ENCODE data around the gene SPATA25. TPM values are rescaled to one million over a fixed set of nuclear protein-coding genes. Genes with fewer than 3 reads are reported as not detected.

The SPATA25 gene
- total and polyA plus RNA-seq, 4 donors, result 0.77 to 3.8 (median 1.6) TPM

- no peaks in the 10 kb centered on the region for H3K9me3 ChIP-seq (ENCODE audit: control insufficient read depth in 4 of 4, insufficient read depth in 3 of 4, low read length in 3 of 4)
- peaks cover 0 to 6% (median 0%) of the 10 kb centered on the region in 5 donors for H3K4me1 ChIP-seq (ENCODE audit: control insufficient read depth in 5 of 5, insufficient read depth in 5 of 5, low read length in 5 of 5)
- ATAC-seq (ENCODE audit: insufficient read depth, low FRiP score) (no peak), DNase-seq (no peak)
- H3K9ac ChIP-seq (ENCODE audit: insufficient read depth in 1 of 2, low read length in 2 of 2), result no peak overlapping the region
- peaks cover 12 to 25% (median 14%) of the 10 kb centered on the region in 4 donors for H3K36me3 ChIP-seq (ENCODE audit: control insufficient read depth in 4 of 4, insufficient read depth in 4 of 4, low read length in 4 of 4)
- no peak for TF ChIP-seq CTCF (IDR thresholded peaks at IDR 0.05; ENCODE audit: control extremely low read depth, extremely low read depth)
- 86 to 91% methylated on average over 9 of the region's 9 CpGs for WGBS, 2 donors
- no peak overlapping the region for H3K27ac ChIP-seq (ENCODE audit: low read depth in 1 of 2, low read length in 1 of 2)
- H3K27me3 ChIP-seq (ENCODE audit: control insufficient read depth in 3 of 3, insufficient read depth in 3 of 3, low read length in 2 of 3), result no peaks in the 10 kb centered on the region
- H3K4me3 ChIP-seq, result no peak overlapping the region
Observed at GRCh38 chr20:45883100-45883469, 4.3 kb downstream of the SPATA25 start.

GRCh38 chr20:45882469-45883099 is 4.8 kb downstream of the SPATA25 start:
- Histone ChIP-seq H3K4me1 (ENCODE audit: control insufficient read depth in 5 of 5, insufficient read depth in 5 of 5, low read length in 5 of 5) (peaks cover 0 to 6% (median 0%) of the 10 kb centered on the region in 5 donors), H3K9ac (ENCODE audit: insufficient read depth in 1 of 2, low read length in 2 of 2) (no peak overlapping the region), H3K9me3 (ENCODE audit: control insufficient read depth in 4 of 4, insufficient read depth in 3 of 4, low read length in 3 of 4) (no peaks in the 10 kb centered on the region), H3K4me3 (no peak overlapping the region), H3K27me3 (ENCODE audit: control insufficient read depth in 3 of 3, insufficient read depth in 3 of 3, low read length in 2 of 3) (no peaks in the 10 kb centered on the region), H3K36me3 (ENCODE audit: control insufficient read depth in 4 of 4, insufficient read depth in 4 of 4, low read length in 4 of 4) (peaks cover 16 to 30% (median 16%) of the 10 kb centered on the region in 4 donors), H3K27ac (ENCODE audit: low read depth in 1 of 2, low read length in 1 of 2) (no peak overlapping the region)
- no peak for TF ChIP-seq CTCF (IDR thresholded peaks at IDR 0.05; ENCODE audit: control extremely low read depth, extremely low read depth)
- 88 to 91% methylated on average over 4 of the region's 4 CpGs for WGBS, 2 donors
- DNase-seq, result no peak
- no peak for ATAC-seq (ENCODE audit: insufficient read depth, low FRiP score)

- H3K4me1 ChIP-seq (ENCODE audit: control insufficient read depth in 5 of 5, insufficient read depth in 5 of 5, low read length in 5 of 5), result peaks cover 0 to 6% (median 0%) of the 10 kb centered on the region in 5 donors
- DNase-seq, result peak; percentile 99 to 100 (median 100)
- no peaks in the 10 kb centered on the region for H3K9me3 ChIP-seq (ENCODE audit: control insufficient read depth in 4 of 4, insufficient read depth in 3 of 4, low read length in 3 of 4)
- H3K27ac ChIP-seq (ENCODE audit: low read depth in 1 of 2, low read length in 1 of 2), result peak within 1 kb of the TSS; percentile 47 to 90
- no peak for TF ChIP-seq CTCF (IDR thresholded peaks at IDR 0.05; ENCODE audit: control extremely low read depth, extremely low read depth)
- 1% methylated on average over 23 of the region's 23 CpGs for WGBS, 2 donors
- peak; percentile 93 for ATAC-seq (ENCODE audit: insufficient read depth, low FRiP score)
- H3K27me3 ChIP-seq (ENCODE audit: control insufficient read depth in 3 of 3, insufficient read depth in 3 of 3, low read length in 2 of 3), result no peaks in the 10 kb centered on the region
- H3K4me3 ChIP-seq, result peak within 1 kb of the TSS; percentile 70
- H3K36me3 ChIP-seq (ENCODE audit: control insufficient read depth in 4 of 4, insufficient read depth in 4 of 4, low read length in 4 of 4), result peaks cover 16 to 25% (median 23%) of the 10 kb centered on the region in 4 donors
- H3K9ac ChIP-seq (ENCODE audit: insufficient read depth in 1 of 2, low read length in 2 of 2), result peak within 1 kb of the TSS; percentile 64 to 99
Observed at GRCh38 chr20:45880988-45881788, 6.2 kb downstream of the SPATA25 start, which contains the start of gene ZSWIM1. ZSWIM1 (plus strand) TSS chr20:45881227; CDS start chr20:45882593, 1,366 bp downstream.
